ENCODE results near the gene TRIM41. TPM values are rescaled to one million over a fixed set of nuclear protein-coding genes. Genes with fewer than 3 reads are reported as not detected.
"Not testable (repeated sequence)": the region's sequence is repeated elsewhere in the genome, so short reads cannot be mapped to it uniquely, and the experiment has no call there.

TRIM41 gene
- polyA plus RNA-seq, 2 donors, result 14.2 to 19.5 TPM

GRCh38 chr5:181209006-181209405 lies 14.1 kb upstream of the TRIM41 start:
- 81 to 88% methylated on average over 23 to 24 of the region's 24 CpGs for WGBS, 2 donors
- H3K4me1 ChIP-seq (ENCODE audit: control insufficient read depth in 2 of 2, insufficient read depth in 2 of 2, low read length in 1 of 2), result not testable (repeated sequence)

GRCh38 chr5:181210148-181210547 lies 12.9 kb upstream of the TRIM41 start:
- WGBS, 2 donors, result 73 to 79% methylated on average over 10 to 11 of the region's 11 CpGs
- not testable (repeated sequence) for H3K27ac ChIP-seq (ENCODE audit: low read depth in 2 of 2, low read length in 1 of 2); H3K36me3 ChIP-seq (ENCODE audit: control insufficient read depth in 2 of 2, insufficient read depth in 2 of 2, low read length in 1 of 2); H3K4me1 ChIP-seq (ENCODE audit: control insufficient read depth in 2 of 2, insufficient read depth in 2 of 2, low read length in 1 of 2); H3K27me3 ChIP-seq (ENCODE audit: control insufficient read depth in 1 of 2, insufficient read depth in 2 of 2, low read length in 2 of 2); H3K4me3 ChIP-seq (ENCODE audit: low read depth in 1 of 2, low read length in 2 of 2); H3K9me3 ChIP-seq (ENCODE audit: control insufficient read depth in 2 of 2, insufficient read depth in 1 of 2, low read depth in 1 of 2, low read length in 1 of 2)

More at GRCh38 chr5:181209006-181209405, 14.1 kb upstream of the TRIM41 start:
- not testable (repeated sequence) for H3K36me3 ChIP-seq (ENCODE audit: control insufficient read depth in 2 of 2, insufficient read depth in 2 of 2, low read length in 1 of 2); H3K9me3 ChIP-seq (ENCODE audit: control insufficient read depth in 2 of 2, insufficient read depth in 1 of 2, low read depth in 1 of 2, low read length in 1 of 2); H3K27me3 ChIP-seq (ENCODE audit: control insufficient read depth in 1 of 2, insufficient read depth in 2 of 2, low read length in 2 of 2); H3K27ac ChIP-seq (ENCODE audit: low read depth in 2 of 2, low read length in 1 of 2); H3K4me3 ChIP-seq (ENCODE audit: low read depth in 1 of 2, low read length in 2 of 2)

- not testable (repeated sequence) for H3K4me1 ChIP-seq (ENCODE audit: control insufficient read depth in 2 of 2, insufficient read depth in 2 of 2, low read length in 1 of 2); H3K27ac ChIP-seq (ENCODE audit: low read depth in 2 of 2, low read length in 1 of 2); H3K36me3 ChIP-seq (ENCODE audit: control insufficient read depth in 2 of 2, insufficient read depth in 2 of 2, low read length in 1 of 2); H3K4me3 ChIP-seq (ENCODE audit: low read depth in 1 of 2, low read length in 2 of 2); H3K27me3 ChIP-seq (ENCODE audit: control insufficient read depth in 1 of 2, insufficient read depth in 2 of 2, low read length in 2 of 2); H3K9me3 ChIP-seq (ENCODE audit: control insufficient read depth in 2 of 2, insufficient read depth in 1 of 2, low read depth in 1 of 2, low read length in 1 of 2)
- 77 to 83% methylated on average over 17 of the region's 17 CpGs for WGBS, 2 donors
Measured at GRCh38 chr5:181210698-181211097, 12.4 kb upstream of the TRIM41 start.

GRCh38 chr5:181211208-181211607 lies 11.9 kb upstream of the TRIM41 start:
- H3K27me3 ChIP-seq (ENCODE audit: control insufficient read depth in 1 of 2, insufficient read depth in 2 of 2, low read length in 2 of 2), result no peaks in the 10 kb centered on the region
- 46 to 59% methylated on average over 7 of the region's 7 CpGs for WGBS, 2 donors
- H3K27ac ChIP-seq (ENCODE audit: low read depth in 2 of 2, low read length in 1 of 2), result no peak overlapping the region
- no peaks in the 10 kb centered on the region for H3K36me3 ChIP-seq (ENCODE audit: control insufficient read depth in 2 of 2, insufficient read depth in 2 of 2, low read length in 1 of 2)
- no peaks in the 10 kb centered on the region for H3K9me3 ChIP-seq (ENCODE audit: control insufficient read depth in 2 of 2, insufficient read depth in 1 of 2, low read depth in 1 of 2, low read length in 1 of 2)
- H3K4me3 ChIP-seq (ENCODE audit: low read depth in 1 of 2, low read length in 2 of 2), result no peak overlapping the region
- H3K4me1 ChIP-seq (ENCODE audit: control insufficient read depth in 2 of 2, insufficient read depth in 2 of 2, low read length in 1 of 2), result no peaks in the 10 kb centered on the region

- WGBS, 2 donors, result 93 to 94% methylated on average over 6 of the region's 6 CpGs
- Histone ChIP-seq H3K9me3 (ENCODE audit: control insufficient read depth in 2 of 2, insufficient read depth in 1 of 2, low read depth in 1 of 2, low read length in 1 of 2) (no peaks in the 10 kb centered on the region), H3K4me3 (ENCODE audit: low read depth in 1 of 2, low read length in 2 of 2) (no peak overlapping the region), H3K36me3 (ENCODE audit: control insufficient read depth in 2 of 2, insufficient read depth in 2 of 2, low read length in 1 of 2) (no peaks in the 10 kb centered on the region), H3K4me1 (ENCODE audit: control insufficient read depth in 2 of 2, insufficient read depth in 2 of 2, low read length in 1 of 2) (peaks cover 0 to under 1% of the 10 kb centered on the region in 2 donors), H3K27me3 (ENCODE audit: control insufficient read depth in 1 of 2, insufficient read depth in 2 of 2, low read length in 2 of 2) (no peaks in the 10 kb centered on the region), H3K27ac (ENCODE audit: low read depth in 2 of 2, low read length in 1 of 2) (no peak overlapping the region)
Measured at GRCh38 chr5:181212080-181212479, 11.0 kb upstream of the TRIM41 start.

- H3K27ac ChIP-seq (ENCODE audit: low read depth in 2 of 2, low read length in 1 of 2), result no peak overlapping the region
- 68 to 69% methylated on average over 2 of the region's 2 CpGs for WGBS, 2 donors
- H3K4me3 ChIP-seq (ENCODE audit: low read depth in 1 of 2, low read length in 2 of 2), result no peak overlapping the region
- H3K27me3 ChIP-seq (ENCODE audit: control insufficient read depth in 1 of 2, insufficient read depth in 2 of 2, low read length in 2 of 2), result no peaks in the 10 kb centered on the region
- H3K9me3 ChIP-seq (ENCODE audit: control insufficient read depth in 2 of 2, insufficient read depth in 1 of 2, low read depth in 1 of 2, low read length in 1 of 2), result no peaks in the 10 kb centered on the region
- no peaks in the 10 kb centered on the region for H3K36me3 ChIP-seq (ENCODE audit: control insufficient read depth in 2 of 2, insufficient read depth in 2 of 2, low read length in 1 of 2)
- peaks cover 0 to 2% of the 10 kb centered on the region in 2 donors for H3K4me1 ChIP-seq (ENCODE audit: control insufficient read depth in 2 of 2, insufficient read depth in 2 of 2, low read length in 1 of 2)
Measured at GRCh38 chr5:181212934-181213333, 10.1 kb upstream of the TRIM41 start.

GRCh38 chr5:181214249-181214648 lies 8.8 kb upstream of the TRIM41 start:
- H3K9me3 ChIP-seq (ENCODE audit: control insufficient read depth in 2 of 2, insufficient read depth in 1 of 2, low read depth in 1 of 2, low read length in 1 of 2); H3K4me1 ChIP-seq (ENCODE audit: control insufficient read depth in 2 of 2, insufficient read depth in 2 of 2, low read length in 1 of 2); H3K36me3 ChIP-seq (ENCODE audit: control insufficient read depth in 2 of 2, insufficient read depth in 2 of 2, low read length in 1 of 2); H3K27ac ChIP-seq (ENCODE audit: low read depth in 2 of 2, low read length in 1 of 2); H3K27me3 ChIP-seq (ENCODE audit: control insufficient read depth in 1 of 2, insufficient read depth in 2 of 2, low read length in 2 of 2); H3K4me3 ChIP-seq (ENCODE audit: low read depth in 1 of 2, low read length in 2 of 2): not testable (repeated sequence)
- WGBS, 2 donors, result 78 to 86% methylated on average over 9 to 10 of the region's 10 CpGs

- peaks cover 0 to 4% of the 10 kb centered on the region in 2 donors for H3K4me1 ChIP-seq (ENCODE audit: control insufficient read depth in 2 of 2, insufficient read depth in 2 of 2, low read length in 1 of 2)
- peak overlapping the region in 1 of 2 donors; percentile 41 for H3K4me3 ChIP-seq (ENCODE audit: low read depth in 1 of 2, low read length in 2 of 2)
- peak overlapping the region in 1 of 2 donors; percentile 52 for H3K27ac ChIP-seq (ENCODE audit: low read depth in 2 of 2, low read length in 1 of 2)
- no peaks in the 10 kb centered on the region for H3K36me3 ChIP-seq (ENCODE audit: control insufficient read depth in 2 of 2, insufficient read depth in 2 of 2, low read length in 1 of 2)
- H3K9me3 ChIP-seq (ENCODE audit: control insufficient read depth in 2 of 2, insufficient read depth in 1 of 2, low read depth in 1 of 2, low read length in 1 of 2), result no peaks in the 10 kb centered on the region
- whole genome bisulfite sequencing, 2 donors, result 31 to 34% methylated on average over 44 of the region's 44 CpGs
- H3K27me3 ChIP-seq (ENCODE audit: control insufficient read depth in 1 of 2, insufficient read depth in 2 of 2, low read length in 2 of 2), result no peaks in the 10 kb centered on the region
Measured at GRCh38 chr5:181215997-181216989, 6.8 kb upstream of the TRIM41 start.

- no peaks in the 10 kb centered on the region for H3K27me3 ChIP-seq (ENCODE audit: control insufficient read depth in 1 of 2, insufficient read depth in 2 of 2, low read length in 2 of 2)
- H3K4me3 ChIP-seq (ENCODE audit: low read depth in 1 of 2, low read length in 2 of 2), result peak overlapping the region; percentile 41 to 47
- H3K36me3 ChIP-seq (ENCODE audit: control insufficient read depth in 2 of 2, insufficient read depth in 2 of 2, low read length in 1 of 2), result no peaks in the 10 kb centered on the region
- peak overlapping the region; percentile 54 to 73 for H3K27ac ChIP-seq (ENCODE audit: low read depth in 2 of 2, low read length in 1 of 2)
- H3K9me3 ChIP-seq (ENCODE audit: control insufficient read depth in 2 of 2, insufficient read depth in 1 of 2, low read depth in 1 of 2, low read length in 1 of 2), result no peaks in the 10 kb centered on the region
- WGBS, 2 donors, result 1% methylated on average over 46 of the region's 46 CpGs
- H3K4me1 ChIP-seq (ENCODE audit: control insufficient read depth in 2 of 2, insufficient read depth in 2 of 2, low read length in 1 of 2), result peaks cover 0 to 9% of the 10 kb centered on the region in 2 donors
Measured at GRCh38 chr5:181217111-181217802, 5.8 kb upstream of the TRIM41 start.
